Measurements from ENCODE around the gene ALLC.

Gene ALLC

DNA sequence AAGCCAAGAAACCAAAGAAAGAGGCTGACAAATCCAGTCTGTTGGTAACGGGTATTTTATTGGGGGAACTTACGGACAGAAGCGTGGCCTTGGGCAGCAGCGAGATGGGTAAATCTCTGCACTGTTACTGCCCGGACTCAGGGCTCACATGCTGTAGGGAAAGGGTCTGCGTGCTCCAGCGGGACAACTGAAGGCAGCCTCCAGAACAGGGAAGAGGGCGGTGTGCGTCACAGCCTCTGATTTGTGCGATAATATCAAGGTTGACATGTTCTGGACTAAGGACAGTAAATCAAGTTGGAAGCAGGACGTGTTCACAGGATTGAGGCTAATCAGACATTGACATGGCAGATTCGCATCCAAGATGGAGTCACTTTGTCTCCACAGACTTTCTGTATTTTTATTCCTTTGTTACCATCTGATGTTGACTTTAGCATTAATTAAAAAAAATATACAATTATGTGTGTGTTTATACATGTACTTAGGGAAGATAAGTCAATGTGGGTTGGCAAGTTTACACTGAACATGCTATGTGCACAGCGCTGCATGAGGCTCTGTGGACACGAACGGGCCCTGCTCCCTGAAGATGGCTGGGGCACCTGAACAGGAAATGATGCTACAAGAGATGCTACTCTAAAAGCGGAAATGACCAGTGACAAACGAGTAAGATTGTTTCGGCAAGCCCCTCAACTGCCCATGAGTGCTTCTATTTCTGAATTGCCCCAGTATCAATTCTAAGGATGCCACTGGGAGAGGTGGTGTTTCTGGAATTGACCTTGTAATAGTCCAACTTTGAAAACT lies 22.7 kb downstream of the ALLC start:
- DNase-seq: no peak

GRCh38 chr2:3681625-3682024 lies 23.6 kb downstream of the ALLC start:
- no peak for DNase-seq

- DNase-seq: no peak
These were observed 24.8 kb downstream of the ALLC start for GRCh38 chr2:3682811-3683210.

GRCh38 chr2:3683748-3684454 lies 25.9 kb downstream of the ALLC start:
- DNase-seq: no peak

DNA sequence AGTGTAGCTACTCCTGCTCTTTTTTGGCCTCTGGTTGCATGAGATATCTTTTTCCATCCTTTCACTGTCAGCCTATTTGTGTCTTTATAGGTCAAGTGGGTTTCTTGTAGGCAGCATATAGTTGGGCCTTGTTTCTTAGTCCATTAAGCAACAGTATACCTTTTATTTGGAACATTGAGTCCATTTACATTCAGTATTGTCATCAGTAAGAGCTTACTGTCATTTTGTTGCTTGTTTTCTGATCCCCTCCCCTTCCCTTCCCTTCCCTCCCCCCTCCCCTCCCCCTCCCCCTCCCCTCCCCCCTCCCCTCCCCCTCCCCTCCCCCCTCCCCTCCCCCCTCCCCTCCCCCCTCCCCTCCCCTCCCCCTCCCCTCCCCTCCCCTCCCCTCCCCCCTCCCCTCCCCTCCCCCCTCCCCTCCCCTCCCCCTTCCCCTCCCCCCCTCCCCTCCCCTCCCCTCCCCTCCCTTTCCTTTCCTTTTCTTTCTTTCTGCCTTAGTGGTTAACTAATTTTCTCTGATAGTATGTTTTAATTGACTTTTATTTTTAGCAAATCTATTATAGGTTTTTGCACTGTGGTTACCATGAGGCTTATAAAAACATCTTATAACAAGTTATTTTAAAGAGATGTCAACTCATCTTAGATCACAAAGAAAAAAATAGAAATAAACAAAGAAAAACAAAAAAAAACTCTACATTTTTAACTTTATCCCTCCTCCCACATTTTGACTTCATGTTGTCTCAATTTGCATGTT lies 32.2 kb downstream of the ALLC start:
- DNase-seq: no peak

DNA sequence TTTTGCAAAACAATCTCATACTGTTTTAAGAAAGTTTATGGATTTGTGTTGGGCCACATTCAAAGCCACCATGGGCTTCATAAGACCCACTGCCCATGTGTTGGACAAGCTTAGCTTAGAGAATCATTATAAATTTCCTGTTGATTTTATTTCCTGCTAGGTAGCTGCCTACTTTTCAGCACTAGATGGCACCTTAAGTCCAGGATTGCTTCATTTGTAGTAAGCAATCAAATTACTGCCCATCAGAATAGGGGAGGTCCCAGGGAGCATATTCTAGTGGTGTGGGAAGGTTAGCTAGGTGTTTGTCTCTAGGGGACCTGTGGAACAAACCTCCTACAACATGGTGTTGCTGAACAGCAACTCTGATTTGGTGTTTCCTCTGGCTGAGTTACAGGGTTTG lies 34.4 kb downstream of the ALLC start:
- DNase-seq: no peak

DNA sequence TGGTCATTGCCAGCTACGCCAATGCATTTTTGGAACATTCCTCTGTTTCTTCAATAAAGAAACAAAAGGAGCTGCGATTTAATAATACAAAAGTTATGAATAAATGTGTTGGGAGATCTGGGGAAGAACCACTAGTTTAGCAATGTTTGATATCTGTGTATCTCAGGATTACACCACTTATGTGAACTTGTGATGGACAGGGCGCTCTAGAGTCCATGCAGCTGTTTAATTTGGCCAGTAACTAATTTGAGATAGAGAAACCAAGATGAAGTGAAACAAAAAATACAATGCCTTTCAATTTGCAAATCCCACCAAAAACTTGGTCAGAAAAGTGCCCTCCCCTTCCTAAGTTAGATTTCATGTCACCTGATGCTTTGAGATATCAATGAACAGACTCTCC lies 38.5 kb downstream of the ALLC start:
- DNase-seq: no peak

- no peak for DNase-seq
These were observed 43.1 kb downstream of the ALLC start for GRCh38 chr2:3701071-3701470.

DNA sequence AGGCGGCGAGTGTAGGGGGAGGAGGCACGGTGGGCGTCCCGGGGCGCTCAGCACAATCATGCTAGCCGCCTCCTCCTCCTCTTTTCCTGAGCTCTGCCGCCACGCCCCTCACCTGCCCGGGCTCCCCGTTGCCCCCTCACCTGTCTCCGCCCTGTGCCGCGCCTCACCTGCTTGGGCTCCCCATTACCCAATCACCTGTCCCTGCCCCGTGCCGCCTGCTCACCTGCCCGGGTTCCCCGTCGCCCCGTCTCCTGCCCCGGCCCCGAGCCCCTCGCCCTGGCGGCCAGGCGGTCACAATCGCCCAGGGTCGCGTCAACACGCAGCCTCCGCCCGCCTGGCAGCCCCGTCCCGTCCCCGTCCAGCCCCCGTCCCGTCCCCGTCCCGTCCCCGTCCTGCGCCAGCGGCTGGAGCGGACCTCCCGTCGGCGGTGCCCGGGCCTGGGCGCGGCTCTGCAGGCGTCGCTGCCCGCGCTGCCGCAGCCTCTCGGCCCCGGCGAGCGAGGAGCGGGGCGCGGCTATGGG lies 45.3 kb downstream of the ALLC start, which contains the start of gene DCDC2C:
DCDC2C (plus strand) TSS at position 340 of the 521 bp plus-strand sequence; CDS start at position 517, 177 bp downstream.
- DNase-seq: no peak

DNA sequence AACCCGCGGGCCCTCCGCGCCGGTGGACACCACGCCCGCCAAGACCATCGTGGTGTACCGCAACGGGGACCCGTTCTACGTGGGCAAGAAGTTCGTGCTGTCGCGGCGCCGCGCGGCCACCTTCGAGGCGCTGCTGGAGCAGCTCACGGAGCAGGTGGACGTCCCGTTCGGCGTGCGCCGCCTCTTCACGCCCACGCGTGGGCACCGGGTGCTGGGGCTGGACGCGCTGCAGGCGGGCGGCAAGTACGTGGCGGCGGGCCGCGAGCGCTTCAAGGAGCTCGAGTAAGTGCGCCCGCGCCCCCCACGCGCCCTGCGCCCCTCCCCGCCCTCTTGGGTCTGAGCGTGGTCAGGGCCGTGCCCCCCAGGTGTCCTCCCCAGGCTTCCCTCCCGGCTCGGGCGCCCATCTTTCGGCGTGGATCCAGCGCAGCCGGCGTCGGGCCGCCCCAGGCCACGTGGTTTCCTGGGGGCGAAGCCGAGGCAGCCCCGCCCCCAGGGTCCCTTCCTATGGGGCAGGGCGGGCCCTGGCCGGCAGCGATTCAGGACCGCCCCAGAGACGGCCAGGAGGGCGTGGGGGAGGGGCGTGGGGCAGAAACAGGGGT lies 45.9 kb downstream of the ALLC start:
- DNase-seq: no peak

GRCh38 chr2:3704692-3705091 lies 46.7 kb downstream of the ALLC start:
- DNase-seq: no peak

GRCh38 chr2:3705782-3706181 lies 47.8 kb downstream of the ALLC start:
- DNase-seq: no peak

DNA sequence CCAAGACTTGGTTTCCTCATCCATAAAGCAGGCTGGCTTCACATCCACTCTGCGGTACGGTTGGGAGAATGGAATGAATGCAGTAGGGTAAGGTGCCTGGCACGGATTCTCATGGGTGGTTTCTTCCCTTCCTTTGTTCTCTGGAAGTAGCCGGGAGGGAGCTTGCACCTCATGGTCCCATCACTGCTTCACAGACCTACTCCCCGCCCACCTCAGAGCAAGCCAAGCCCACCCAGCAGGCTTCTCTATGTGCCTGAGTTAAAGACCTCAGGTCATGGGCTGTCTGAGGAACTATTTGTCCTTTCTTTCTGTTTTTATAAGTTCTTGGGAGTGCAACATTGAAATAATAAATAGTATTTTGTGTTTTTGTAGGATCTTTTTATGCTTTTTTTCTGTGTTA lies 48.9 kb downstream of the ALLC start:
- no peak for DNase-seq

DNA sequence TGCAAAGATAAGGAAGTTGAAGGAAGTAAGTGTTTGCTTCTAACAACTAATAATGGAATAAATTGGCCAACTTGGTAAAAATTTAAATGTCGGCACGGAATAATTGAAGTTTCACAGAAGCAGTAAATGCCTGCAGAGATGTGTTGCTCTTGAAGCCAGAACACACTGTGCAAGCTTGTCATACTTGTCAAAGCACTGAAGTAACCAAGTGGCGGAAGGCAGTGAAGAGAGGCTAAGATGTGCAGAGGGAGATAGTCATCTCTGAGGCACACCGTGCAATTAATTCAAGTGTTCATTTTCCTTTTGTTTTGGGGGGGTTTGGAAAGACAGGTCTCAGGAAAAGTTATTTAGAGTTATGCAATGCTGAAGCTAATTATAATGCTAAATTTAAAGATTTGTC lies 50.6 kb downstream of the ALLC start:
- DNase-seq: no peak

- DNase-seq: no peak
These were observed 51.2 kb downstream of the ALLC start for GRCh38 chr2:3709225-3709624.

GRCh38 chr2:3712424-3712823 lies 54.4 kb downstream of the ALLC start:
- DNase-seq: no peak

- no peak for DNase-seq
These were observed 55.0 kb downstream of the ALLC start for GRCh38 chr2:3712831-3713503.

DNA sequence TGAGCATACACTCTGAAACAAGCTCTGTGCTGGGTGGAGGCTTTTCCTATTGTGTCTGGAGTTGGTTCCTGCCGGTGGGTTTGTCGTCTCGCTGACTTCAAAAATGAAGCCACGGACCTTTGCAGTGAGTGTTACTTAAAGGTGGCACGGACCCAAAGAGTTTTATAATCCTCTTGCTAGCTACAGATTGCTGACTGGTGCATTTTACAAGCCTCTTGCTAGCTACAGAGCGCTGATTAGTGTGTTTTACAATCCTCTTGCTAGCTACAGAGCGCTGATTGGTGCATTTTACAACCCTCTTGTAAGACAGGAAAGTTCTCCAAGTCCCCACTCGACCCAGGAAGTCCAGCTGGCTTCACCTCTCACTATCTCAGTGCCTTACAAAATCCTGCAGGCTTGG lies 60.7 kb downstream of the ALLC start:
- no peak for DNase-seq

DNA sequence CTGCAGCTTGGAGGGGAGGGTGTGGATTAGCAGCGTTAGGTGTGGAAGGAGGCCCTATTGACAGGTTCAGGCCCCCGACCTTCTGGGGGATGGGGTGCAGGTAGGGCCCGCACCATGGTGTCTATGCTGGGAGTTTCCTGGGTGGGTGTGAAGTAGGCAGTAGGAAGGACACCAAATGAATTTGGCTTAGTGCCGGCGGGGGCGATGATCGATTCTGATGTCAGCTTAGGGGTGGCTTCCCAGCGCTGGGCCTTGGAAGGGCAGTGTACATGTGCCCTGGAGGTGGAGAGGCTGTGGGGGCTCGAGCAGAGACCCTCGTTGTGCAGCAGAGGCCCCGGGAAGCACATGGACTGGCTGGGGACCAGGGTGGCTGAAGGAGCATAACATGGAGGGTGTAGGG lies 67.0 kb downstream of the ALLC start:
- no peak for DNase-seq

- DNase-seq: no peak
These were observed 67.7 kb downstream of the ALLC start for GRCh38 chr2:3725458-3726250.

GRCh38 chr2:3726511-3726910 lies 68.5 kb downstream of the ALLC start:
- DNase-seq: no peak

Data from NCI-H526 treated with DMSO at 0.1 percent for 48 hours (cell line).